ENCODE results near the gene SLC6A2. TPM values are rescaled to one million over a fixed set of nuclear protein-coding genes. Genes with fewer than 3 reads are reported as not detected.

SLC6A2 gene
- total RNA-seq, 1 donor from 2014 or later: not detected

- no peaks in the 10 kb centered on the region for H3K36me3 ChIP-seq (ENCODE audit: control insufficient read depth, insufficient read depth, low read length)
- H3K4me3 ChIP-seq (ENCODE audit: low read depth, low read length): no peak overlapping the region
- no peak for DNase-seq (ENCODE audit: low read depth)
- H3K27me3 ChIP-seq (ENCODE audit: control insufficient read depth, insufficient read depth, low read length): peaks cover 2% of the 10 kb centered on the region
- TF ChIP-seq CTCF (IDR thresholded peaks at IDR 0.05; ENCODE audit: insufficient read depth, low read length, poor library complexity, severe bottlenecking): no peak
Observed at GRCh38 chr16:55664786-55665407, 9.1 kb downstream of the SLC6A2 start.

- TF ChIP-seq CTCF (IDR thresholded peaks at IDR 0.05; ENCODE audit: insufficient read depth, low read length, poor library complexity, severe bottlenecking): no peak
- Histone ChIP-seq H3K4me3 (ENCODE audit: low read depth, low read length) (no peak overlapping the region), H3K36me3 (ENCODE audit: control insufficient read depth, insufficient read depth, low read length) (no peaks in the 10 kb centered on the region), H3K27me3 (ENCODE audit: control insufficient read depth, insufficient read depth, low read length) (no peaks in the 10 kb centered on the region)
- no peak for DNase-seq (ENCODE audit: low read depth)
Observed at GRCh38 chr16:55665511-55665910, 9.7 kb downstream of the SLC6A2 start.

GRCh38 chr16:55666012-55666411 lies 10.2 kb downstream of the SLC6A2 start:
- no peak for DNase-seq (ENCODE audit: low read depth)
- no peak for TF ChIP-seq CTCF (IDR thresholded peaks at IDR 0.05; ENCODE audit: insufficient read depth, low read length, poor library complexity, severe bottlenecking)
- Histone ChIP-seq H3K36me3 (ENCODE audit: control insufficient read depth, insufficient read depth, low read length) (no peaks in the 10 kb centered on the region), H3K4me3 (ENCODE audit: low read depth, low read length) (no peak overlapping the region), H3K27me3 (ENCODE audit: control insufficient read depth, insufficient read depth, low read length) (no peaks in the 10 kb centered on the region)

GRCh38 chr16:55667753-55668152 lies 12.0 kb downstream of the SLC6A2 start:
- Histone ChIP-seq H3K36me3 (ENCODE audit: control insufficient read depth, insufficient read depth, low read length) (no peaks in the 10 kb centered on the region), H3K27me3 (ENCODE audit: control insufficient read depth, insufficient read depth, low read length) (no peaks in the 10 kb centered on the region), H3K4me3 (ENCODE audit: low read depth, low read length) (no peak overlapping the region)
- no peak for DNase-seq (ENCODE audit: low read depth)
- no peak for TF ChIP-seq CTCF (IDR thresholded peaks at IDR 0.05; ENCODE audit: insufficient read depth, low read length, poor library complexity, severe bottlenecking)

GRCh38 chr16:55668340-55669281 lies 12.8 kb downstream of the SLC6A2 start:
- H3K4me3 ChIP-seq (ENCODE audit: low read depth, low read length): no peak overlapping the region
- no peak for TF ChIP-seq CTCF (IDR thresholded peaks at IDR 0.05; ENCODE audit: insufficient read depth, low read length, poor library complexity, severe bottlenecking)
- H3K36me3 ChIP-seq (ENCODE audit: control insufficient read depth, insufficient read depth, low read length): no peaks in the 10 kb centered on the region
- DNase-seq (ENCODE audit: low read depth): peak; percentile 18
- H3K27me3 ChIP-seq (ENCODE audit: control insufficient read depth, insufficient read depth, low read length): no peaks in the 10 kb centered on the region

Data from kidney epithelial cell (primary cell).